Ovary (tissue), 9 donors: ENCODE data around the gene BNIP2. TPM values are rescaled to one million over a fixed set of nuclear protein-coding genes. Genes with fewer than 3 reads are reported as not detected.

Source experiments
- DNase-seq, 5 donors: peaks; one replicate each; pipeline ENCODE4 v3.0.0-alpha.2; 2019 to 2020
- H3K27ac ChIP-seq, 2 donors: fragments of 200-600 bp; one replicate each; pipeline versions ENCODE4 v1.5.1 to v1.8.0; 2019 to 2022
- H3K27me3 ChIP-seq: fragments of 200-600 bp; one replicate; pipeline ENCODE4 v1.8.0; 2022
- H3K36me3 ChIP-seq: fragments of 200-600 bp; sonication (generic); one replicate; pipeline ENCODE4 v1.5.1; 2019
- H3K4me1 ChIP-seq: one replicate; pipeline ENCODE4 v1.8.1; 2013; ENCODE audit warnings: mild to moderate bottlenecking, moderate library complexity; ENCODE audit not compliant: insufficient read depth
- H3K4me3 ChIP-seq: fragments of 200-600 bp; sonication (generic); one replicate; pipeline ENCODE4 v1.5.1; 2017
- H3K9me3 ChIP-seq, 2 donors: fragments of 200-600 bp in 1 of 2; sonication (generic) in 1 of 2; one replicate each; pipeline versions ENCODE4 v1.5.1 to v1.8.1; 2013 to 2019; ENCODE audit warnings: mild to moderate bottlenecking in 1 of 2, moderate library complexity in 1 of 2
- EP300 ChIP-seq: sonication (generic); formaldehyde crosslinking; IDR thresholded peaks from one replicate; pipeline ENCODE4 v1.6.1; 2017; ENCODE audit warnings: antibody characterized with exemption
- POLR2A ChIP-seq: fragments of 450-650 bp; IDR thresholded peaks from one replicate; pipeline ENCODE4 v1.6.1; 2017; ENCODE audit warnings: antibody characterized with exemption, mild to moderate bottlenecking, moderate library complexity
- WGBS, 3 donors: extraction: QIAGEN DNeasy Blood & Tissue Kit in 1 of 3; methylation state at CpG; one replicate each; pipeline versions ENCODE4 v1.1.5 to v1.1.7; 2013 to 2017; 5-methylcytosine and 5-hydroxymethylcytosine counted together
- intact Hi-C, 4 donors: fragments of 100-400 bp; cut with DNase I; formaldehyde crosslinking; loops; one replicate each; pipeline versions ENCODE4 v1.11.0 to v1.15.1; 2022 to 2023
- polyA plus RNA-seq, 2 donors: library from polyadenylated mRNA; stranded (reverse); fragments of 200-250 nt in 1 of 2; fragments of 350-450 nt in 1 of 2; fragmentation: Illumina TruSeq in 1 of 2; extraction: RNeasy Lipid Tissue Mini Kit (QIAGEN cat#74804) in 1 of 2; gene quantifications; one replicate each; pipeline ENCODE4 v1.2.3, GENCODE V29; 2013 to 2014
- total RNA-seq, 7 donors: library from RNA; depleted of rRNA in 2 of 7; stranded (reverse); fragments of >200 nt in 2 of 7; fragmentation: NEBNext Ultra II Directional in 3 of 7; extraction: Animal tissue kit (Norgen Biotek cat#: 25700) in 3 of 7; gene quantifications; one replicate each; pipeline versions ENCODE4 v1.1.0 to v1.2.4, GENCODE V29; 2016 to 2023
- TF ChIP-seq, protein P1 (sequence below), 3 donors: fragments of 450-650 bp in 2 of 3; fragments of 200-600 bp in 1 of 3; IDR thresholded peaks; one replicate each; pipeline versions ENCODE4 v1.5.1 to v1.8.0; 2016 to 2022; ENCODE audit warnings: antibody characterized with exemption in 3 of 3, mild to moderate bottlenecking in 1 of 3
- donor health status: DM: no; HTN: no; CAD: no; lungs with moderate emphysema.
- donor health status: DM: no; HTN: no; CAD: no.
- donor health status: Bipolar disorder and iron deficiency.
- donor health status: DM: yes; HTN: yes; CAD: no.
- donor health status: DM: no; HTN: no; CAD: no.
- donor health status: DM: yes; HTN: yes; CAD: no.

The BNIP2 gene
- total and polyA plus RNA-seq, 9 donors: 31.3 to 71.4 (median 63.8) TPM

DNA sequence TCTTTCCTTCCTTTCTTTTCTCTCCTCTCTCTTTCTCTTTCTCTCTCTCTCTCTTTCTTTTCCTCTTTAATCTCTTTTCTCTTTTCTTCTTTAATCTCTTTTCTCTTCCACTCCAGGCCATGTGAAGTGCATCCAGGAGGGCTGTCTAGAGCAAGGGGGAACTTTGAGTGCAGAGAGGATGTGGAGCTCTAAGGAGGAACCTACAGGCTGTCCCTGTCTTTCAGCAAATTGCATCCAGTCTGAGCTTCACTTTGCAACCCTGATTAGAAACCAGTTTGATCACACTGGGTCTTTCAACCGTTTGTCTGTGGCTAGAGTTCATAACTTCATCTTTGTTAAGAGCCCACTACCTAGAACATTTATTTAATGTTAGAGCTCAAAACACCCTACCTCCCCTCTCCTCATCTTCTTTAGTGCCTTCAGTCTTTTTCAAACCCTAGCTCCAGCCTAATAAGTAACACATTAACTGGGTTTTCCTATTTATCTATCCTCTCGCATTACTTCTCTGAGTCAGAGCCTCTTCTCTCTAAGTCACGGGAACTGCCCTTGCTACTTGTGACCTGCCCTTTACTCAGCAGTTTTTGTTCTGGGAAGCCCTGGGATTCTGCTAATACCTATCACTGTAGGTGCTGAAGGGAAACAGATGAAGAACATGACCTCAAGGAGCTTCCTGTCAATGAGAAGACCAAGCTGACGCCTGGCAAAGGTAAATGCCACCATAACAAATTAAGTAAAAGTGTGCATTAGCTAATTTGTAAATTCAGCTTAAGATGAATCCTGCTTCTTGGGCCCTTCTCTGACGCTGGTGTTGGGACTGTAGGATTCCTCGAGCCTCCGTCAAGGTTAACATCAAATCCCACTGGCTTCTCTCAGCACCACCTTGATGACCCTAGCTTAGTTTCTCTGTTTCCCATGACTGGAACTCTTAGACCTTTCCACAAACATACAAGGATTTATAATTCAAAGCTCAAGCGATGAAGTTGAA lies 77.6 kb downstream of the BNIP2 start, which contains the start of gene GCNT3:
Gene GCNT3 (plus strand): TSS at position 508 of the 985 bp plus-strand sequence. CDS start 6,456 bp downstream, outside the sequence.
- H3K4me1 ChIP-seq: no peaks in the 10 kb centered on the region
- H3K9me3 ChIP-seq: no peaks in the 10 kb centered on the region
- DNase-seq: no peak
- no peak within 1 kb of the TSS for H3K4me3 ChIP-seq
- H3K36me3 ChIP-seq: no peaks in the 10 kb centered on the region
- intact Hi-C loops: no loop called here
- no peak within 1 kb of the TSS for H3K27ac ChIP-seq
- WGBS, 3 donors: 66 to 75% (median 72%) methylated on average over 8 of the region's 8 CpGs
- TF ChIP-seq, protein P1, sequence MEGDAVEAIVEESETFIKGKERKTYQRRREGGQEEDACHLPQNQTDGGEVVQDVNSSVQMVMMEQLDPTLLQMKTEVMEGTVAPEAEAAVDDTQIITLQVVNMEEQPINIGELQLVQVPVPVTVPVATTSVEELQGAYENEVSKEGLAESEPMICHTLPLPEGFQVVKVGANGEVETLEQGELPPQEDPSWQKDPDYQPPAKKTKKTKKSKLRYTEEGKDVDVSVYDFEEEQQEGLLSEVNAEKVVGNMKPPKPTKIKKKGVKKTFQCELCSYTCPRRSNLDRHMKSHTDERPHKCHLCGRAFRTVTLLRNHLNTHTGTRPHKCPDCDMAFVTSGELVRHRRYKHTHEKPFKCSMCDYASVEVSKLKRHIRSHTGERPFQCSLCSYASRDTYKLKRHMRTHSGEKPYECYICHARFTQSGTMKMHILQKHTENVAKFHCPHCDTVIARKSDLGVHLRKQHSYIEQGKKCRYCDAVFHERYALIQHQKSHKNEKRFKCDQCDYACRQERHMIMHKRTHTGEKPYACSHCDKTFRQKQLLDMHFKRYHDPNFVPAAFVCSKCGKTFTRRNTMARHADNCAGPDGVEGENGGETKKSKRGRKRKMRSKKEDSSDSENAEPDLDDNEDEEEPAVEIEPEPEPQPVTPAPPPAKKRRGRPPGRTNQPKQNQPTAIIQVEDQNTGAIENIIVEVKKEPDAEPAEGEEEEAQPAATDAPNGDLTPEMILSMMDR (IDR thresholded peaks at IDR 0.05): no peak
- TF ChIP-seq POLR2A: no peak
- TF ChIP-seq EP300: no peak
- no peaks in the 10 kb centered on the region for H3K27me3 ChIP-seq

DNA sequence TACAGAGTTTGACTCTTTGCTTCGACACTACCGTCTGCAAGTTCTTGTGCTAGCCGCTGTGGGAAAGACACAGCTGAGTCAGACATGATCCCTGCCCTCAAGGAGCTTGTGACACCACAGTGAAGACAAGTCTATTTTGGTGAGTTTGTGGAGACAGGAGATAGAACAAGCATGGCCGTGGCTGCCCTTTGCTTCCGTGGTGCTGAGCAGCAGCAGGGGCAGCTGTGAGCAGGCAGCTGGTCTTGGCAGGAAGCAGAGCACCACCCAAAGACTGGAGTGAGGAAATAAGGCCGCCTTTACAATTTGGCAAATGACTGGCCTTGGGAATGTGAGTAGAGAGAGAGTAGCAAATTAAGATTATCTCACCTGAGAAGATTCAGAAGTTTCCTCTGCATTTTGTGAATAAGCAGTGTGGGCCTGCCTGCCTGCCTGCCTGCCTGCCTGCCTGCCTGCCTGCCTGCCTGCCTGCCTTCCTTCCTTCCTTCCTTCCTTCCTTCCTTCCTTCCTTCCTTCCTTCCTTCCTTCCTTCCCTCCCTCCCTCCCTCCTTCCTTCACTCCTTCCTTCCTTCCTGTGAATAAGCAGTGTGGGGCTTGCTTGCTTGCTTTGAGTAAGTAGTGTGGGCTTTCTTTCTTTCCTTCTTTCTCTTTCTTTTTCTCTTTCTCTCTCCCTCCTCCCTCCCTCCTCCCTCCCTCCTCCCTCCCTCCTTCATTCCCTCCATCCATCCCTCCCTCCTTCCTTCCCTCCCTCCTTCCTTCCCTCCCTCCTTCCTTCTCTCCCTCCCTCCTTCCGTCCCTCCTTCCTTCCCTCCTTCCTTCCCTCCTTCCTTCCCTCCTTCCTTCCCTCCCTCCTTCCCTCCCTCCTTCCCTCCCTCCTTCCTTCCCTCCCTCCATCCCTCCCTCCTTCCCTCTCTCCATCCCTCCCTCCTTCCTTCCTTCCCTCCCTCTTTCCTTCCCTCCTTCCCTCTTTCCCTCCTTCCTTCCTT lies 79.1 kb downstream of the BNIP2 start:
- no peak for TF ChIP-seq POLR2A
- no peak for TF ChIP-seq EP300
- TF ChIP-seq, protein P1 (IDR thresholded peaks at IDR 0.05): no peak
- no peaks in the 10 kb centered on the region for H3K36me3 ChIP-seq
- no peaks in the 10 kb centered on the region for H3K9me3 ChIP-seq
- no peak overlapping the region for H3K4me3 ChIP-seq
- H3K27ac ChIP-seq: no peak overlapping the region
- H3K4me1 ChIP-seq: no peaks in the 10 kb centered on the region
- no peaks in the 10 kb centered on the region for H3K27me3 ChIP-seq
- 80 to 84% (median 81%) methylated on average over 6 to 7 of the region's 7 CpGs for WGBS, 3 donors
- no peak for DNase-seq
- intact Hi-C loops: loop anchor here in 1 of 4 donors (10.0 kb wide), 1 partner anchor 1415 kb away; no protein-coding TSS in a partner anchor

Other genes with a start within 250 kb of the BNIP2 start
- 1 to 10 TPM in 3 of 7 donors, under 1 TPM in 2, not detected in 2; 0.51 to 4.1 (median 1.2) TPM for gene GCNT3, start 77.5 kb downstream of the BNIP2 start, total RNA-seq
- under 1 TPM; 0.50 to 0.57 TPM for gene GCNT3, start 77.5 kb downstream of the BNIP2 start, polyA plus RNA-seq
- gene GTF2A2, start 31.8 kb downstream of the BNIP2 start, total RNA-seq: 100 to 1,000 TPM in 3 of 7 donors, 10 to 100 TPM in 4; 45.5 to 108 (median 99.9) TPM
- gene GTF2A2, start 31.8 kb downstream of the BNIP2 start, polyA plus RNA-seq: 100 to 1,000 TPM in 1 of 2 donors, 10 to 100 TPM in 1; 74.0 to 113 TPM